ENCODE measurements around the gene TUBB6. TPM values are rescaled to one million over a fixed set of nuclear protein-coding genes. Genes with fewer than 3 reads are reported as not detected.

Gene TUBB6
- total RNA-seq, 1 experiment from 2014 or later = 240 TPM

- TF ChIP-seq AFF4 (CRISPR knock-in tag; IDR thresholded peaks at IDR 0.05; ENCODE audit: borderline replicate concordance) (no peak), ZNF232 (CRISPR knock-in tag; IDR thresholded peaks at IDR 0.05) (no peak), MXD4 (CRISPR knock-in tag; IDR thresholded peaks at IDR 0.05; ENCODE audit: borderline replicate concordance) (no peak)
Observed at GRCh38 chr18:12315911-12316310, 7.9 kb downstream of the TUBB6 start (continued).

- TF ChIP-seq JAZF1 (CRISPR knock-in tag; IDR thresholded peaks at IDR 0.05) = no peak
- TF ChIP-seq ETV6 (CRISPR knock-in tag; IDR thresholded peaks at IDR 0.05) = no peak
- no peak for TF ChIP-seq SMAD4 (CRISPR knock-in tag; IDR thresholded peaks at IDR 0.05)
- TF ChIP-seq SMAD3 (CRISPR knock-in tag; IDR thresholded peaks at IDR 0.05; ENCODE audit: borderline replicate concordance) = no peak
- TF ChIP-seq ZNF121 (CRISPR knock-in tag; IDR thresholded peaks at IDR 0.05) = no peak
- no peak for TF ChIP-seq PRRX2 (CRISPR knock-in tag; IDR thresholded peaks at IDR 0.05)
- no peak for TF ChIP-seq ZNF532 (CRISPR knock-in tag; IDR thresholded peaks at IDR 0.05; ENCODE audit: borderline replicate concordance)
- TF ChIP-seq EMX1 (CRISPR knock-in tag; IDR thresholded peaks at IDR 0.05) = no peak
- no peak for TF ChIP-seq ZNF423 (CRISPR knock-in tag; IDR thresholded peaks at IDR 0.05)
- no peak for TF ChIP-seq ZNF416 (CRISPR knock-in tag; IDR thresholded peaks at IDR 0.05)
- H3K27me3 Mint-ChIP-seq (ENCODE audit: low read depth) = no peaks in the 10 kb centered on the region
- H3K4me3 Mint-ChIP-seq = no peak overlapping the region
- H3K36me3 Mint-ChIP-seq = peaks cover 50% of the 10 kb centered on the region
- no peaks in the 10 kb centered on the region for H3K9me3 Mint-ChIP-seq
- DNase-seq (ENCODE audit: low spot score) = no peak
- no peak for ATAC-seq
- H3K27ac Mint-ChIP-seq = peak overlapping the region; percentile 76
- ChIA-PET POLR2A (interaction anchor here (1.2 kb wide), 1 partner anchor 60 kb away, joined by 5 read pairs; no protein-coding TSS in a partner anchor), CTCF (interaction anchor here (0.9 to 3.5 kb wide), 3 partner anchors 10 to 46 kb away, joined by 3 to 35 read pairs (median 11); no protein-coding TSS in a partner anchor)
- peaks cover 14% of the 10 kb centered on the region for H3K4me1 Mint-ChIP-seq
Observed at GRCh38 chr18:12317664-12318333, 9.8 kb downstream of the TUBB6 start.

- no peak for TF ChIP-seq MLX (CRISPR knock-in tag; IDR thresholded peaks at IDR 0.05)
- TF ChIP-seq ZNF317 (CRISPR knock-in tag; IDR thresholded peaks at IDR 0.05; ENCODE audit: borderline replicate concordance, low read depth) = no peak
- TF ChIP-seq CREM (CRISPR knock-in tag; IDR thresholded peaks at IDR 0.05) = no peak
- no peak for TF ChIP-seq PRRX2 (CRISPR knock-in tag; IDR thresholded peaks at IDR 0.05)
- TF ChIP-seq ZBTB21 (CRISPR knock-in tag; IDR thresholded peaks at IDR 0.05; ENCODE audit: borderline replicate concordance) = no peak
- no peak for TF ChIP-seq CREB1 (CRISPR knock-in tag; IDR thresholded peaks at IDR 0.05)
- TF ChIP-seq ATF6 (CRISPR knock-in tag; IDR thresholded peaks at IDR 0.05) = no peak
- no peak for TF ChIP-seq PREB (CRISPR knock-in tag; IDR thresholded peaks at IDR 0.05; ENCODE audit: borderline replicate concordance)
- H3K27ac Mint-ChIP-seq = peak overlapping the region; percentile 76
- H3K9me3 Mint-ChIP-seq = no peaks in the 10 kb centered on the region
- ATAC-seq (peak; percentile 52; the same call in 1 of the 2 replicates), DNase-seq (ENCODE audit: low spot score) (no peak)
- H3K36me3 Mint-ChIP-seq = peaks cover 51% of the 10 kb centered on the region
- H3K4me1 Mint-ChIP-seq = peaks cover 10% of the 10 kb centered on the region
- CTCF ChIA-PET = interaction anchor here (0.9 to 3.5 kb wide), 4 partner anchors 10 to 46 kb away, joined by 3 to 35 read pairs (median 7); no protein-coding TSS in a partner anchor
- POLR2A ChIA-PET = interaction anchor here (1.2 kb wide), 1 partner anchor 59 kb away, joined by 5 read pairs; no protein-coding TSS in a partner anchor
- no peaks in the 10 kb centered on the region for H3K27me3 Mint-ChIP-seq (ENCODE audit: low read depth)
- no peak overlapping the region for H3K4me3 Mint-ChIP-seq
Observed at GRCh38 chr18:12318334-12318697, 10.3 kb downstream of the TUBB6 start.

Measured in WTC11 (cell line).